ENCODE data around the gene SARDH. TPM values are rescaled to one million over a fixed set of nuclear protein-coding genes. Genes with fewer than 3 reads are reported as not detected.

Gene SARDH
- total RNA-seq, 1 donor, result 4.7 TPM

DNA sequence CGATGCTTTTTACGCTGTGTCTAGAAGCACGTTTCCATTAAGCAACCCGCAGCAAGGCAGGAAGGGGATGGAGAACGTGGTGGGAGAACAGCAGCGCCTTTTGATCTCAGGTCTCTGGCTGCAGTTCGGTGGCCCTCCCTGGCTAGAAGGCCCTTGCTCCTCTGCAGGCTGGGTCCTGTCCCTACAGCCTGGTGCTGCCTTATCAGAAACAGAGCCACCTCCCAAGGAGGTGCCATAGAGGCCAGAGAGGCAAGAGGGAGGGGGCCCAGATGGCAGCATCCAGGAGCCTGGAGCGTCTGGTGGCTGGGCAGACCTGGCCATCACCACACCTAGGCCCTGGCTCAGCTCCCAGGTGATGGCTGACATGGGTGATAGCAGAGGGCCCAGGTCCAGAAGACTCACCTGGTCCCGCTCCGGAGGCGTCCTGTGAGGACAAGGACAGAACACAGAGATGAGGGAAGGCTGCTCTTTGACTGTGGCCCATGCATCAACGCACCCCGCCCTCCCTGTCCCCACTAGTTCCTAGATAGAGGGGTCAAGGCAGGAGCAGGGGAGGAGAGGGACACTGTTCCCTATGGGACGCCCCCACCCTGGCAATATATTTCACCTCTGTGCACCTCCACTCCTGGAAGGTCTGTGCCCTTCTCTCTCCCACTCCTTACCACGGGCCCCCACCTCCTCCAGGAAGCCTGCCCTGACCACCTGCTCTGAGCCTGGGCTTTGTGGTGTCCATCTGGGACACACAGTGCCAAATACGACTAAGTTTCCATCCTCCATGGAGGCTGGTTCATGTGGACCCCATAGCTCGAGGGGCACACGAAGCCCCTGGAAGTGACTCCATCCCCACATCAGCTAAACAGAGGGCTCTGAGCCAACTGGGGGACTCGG lies 41.6 kb upstream of the SARDH start:
- H3K9me3 ChIP-seq (ENCODE audit: low read depth, low read length), result no peaks in the 10 kb centered on the region
- H3K4me3 ChIP-seq (ENCODE audit: low read length), result no peak overlapping the region
- no peaks in the 10 kb centered on the region for H3K27me3 ChIP-seq (ENCODE audit: insufficient read depth, low read length)
- peaks cover 6% of the 10 kb centered on the region for H3K4me1 ChIP-seq (ENCODE audit: insufficient read depth, low read length)

DNA sequence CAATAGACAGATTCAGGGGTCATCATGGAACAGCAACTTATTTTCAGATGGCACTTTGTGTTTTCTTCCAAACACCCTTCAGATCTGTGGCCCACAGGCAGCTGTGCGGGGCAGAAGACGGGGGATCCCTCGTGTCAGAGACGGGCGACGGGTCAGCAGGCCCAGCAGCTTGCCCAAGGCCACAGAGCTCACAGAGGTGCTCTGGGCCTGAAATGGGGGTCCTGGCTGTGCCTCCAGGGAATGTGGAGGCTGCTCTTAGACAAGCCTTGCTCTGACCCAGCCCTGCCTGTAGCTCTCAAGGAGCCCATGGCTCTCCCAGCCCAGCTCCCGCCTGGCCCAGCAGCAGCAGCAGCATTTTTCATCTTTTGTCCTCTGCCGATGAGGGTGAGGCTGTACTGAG lies 40.9 kb upstream of the SARDH start:
- Histone ChIP-seq H3K9me3 (ENCODE audit: low read depth, low read length) (no peaks in the 10 kb centered on the region), H3K4me3 (ENCODE audit: low read length) (no peak overlapping the region), H3K27me3 (ENCODE audit: insufficient read depth, low read length) (no peaks in the 10 kb centered on the region), H3K4me1 (ENCODE audit: insufficient read depth, low read length) (peaks cover 2% of the 10 kb centered on the region)

DNA sequence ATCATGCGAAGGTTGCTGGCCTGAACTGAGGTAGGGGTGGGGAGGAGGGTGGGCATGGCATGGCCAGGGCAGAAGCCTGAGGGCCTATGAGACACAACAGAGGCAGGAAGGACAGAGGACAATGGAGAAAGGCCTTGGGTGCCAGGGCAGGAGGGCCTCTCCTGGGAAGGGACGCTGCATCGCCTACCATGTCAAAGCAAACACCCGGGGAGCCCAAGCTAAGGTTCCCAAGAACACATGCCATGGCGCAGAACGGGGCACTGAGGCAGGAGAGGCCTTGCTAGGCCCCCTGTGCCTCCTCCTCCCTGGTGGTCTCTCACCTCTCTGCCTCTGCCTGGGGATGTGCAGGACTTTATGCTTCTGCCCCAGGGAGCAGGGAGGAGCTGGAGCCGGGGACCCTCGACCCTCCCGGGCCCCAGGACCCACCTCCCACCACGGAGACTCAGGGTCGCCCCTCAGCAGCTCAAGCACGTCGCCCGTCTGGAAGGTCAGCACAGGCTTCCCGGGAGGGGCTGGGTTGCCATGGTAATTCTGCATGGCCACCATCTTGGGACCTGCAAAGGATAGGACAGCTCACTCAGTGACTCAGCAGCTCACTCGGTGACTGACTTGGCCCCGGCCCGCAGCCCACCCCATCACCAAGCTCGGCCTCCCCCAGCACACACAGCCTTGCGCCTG lies 40.3 kb upstream of the SARDH start:
- no peaks in the 10 kb centered on the region for H3K9me3 ChIP-seq (ENCODE audit: low read depth, low read length)
- H3K4me3 ChIP-seq (ENCODE audit: low read length), result no peak overlapping the region
- H3K4me1 ChIP-seq (ENCODE audit: insufficient read depth, low read length), result no peaks in the 10 kb centered on the region
- no peaks in the 10 kb centered on the region for H3K27me3 ChIP-seq (ENCODE audit: insufficient read depth, low read length)

DNA sequence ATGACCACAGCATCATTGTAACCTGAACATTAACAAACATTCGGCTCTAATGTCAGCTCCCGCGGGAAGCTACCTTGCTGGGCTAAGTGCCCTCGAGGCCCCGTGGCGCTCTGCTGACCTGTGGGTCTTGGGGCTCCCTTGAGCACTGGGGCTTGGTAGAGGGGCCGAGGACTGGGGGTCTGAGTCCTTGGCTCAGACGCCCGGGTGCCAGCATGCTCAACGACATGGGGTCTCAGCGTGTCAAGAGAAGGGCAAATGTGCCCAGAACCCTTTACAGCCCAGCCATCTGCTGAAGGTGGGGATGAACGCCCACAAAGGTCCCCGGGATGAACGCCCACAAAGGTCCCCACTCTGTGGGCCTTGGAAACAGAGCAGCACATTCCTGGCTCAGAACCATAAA lies 39.7 kb upstream of the SARDH start:
- no peaks in the 10 kb centered on the region for H3K27me3 ChIP-seq (ENCODE audit: insufficient read depth, low read length)
- no peaks in the 10 kb centered on the region for H3K4me1 ChIP-seq (ENCODE audit: insufficient read depth, low read length)
- no peaks in the 10 kb centered on the region for H3K9me3 ChIP-seq (ENCODE audit: low read depth, low read length)
- no peak overlapping the region for H3K4me3 ChIP-seq (ENCODE audit: low read length)

DNA sequence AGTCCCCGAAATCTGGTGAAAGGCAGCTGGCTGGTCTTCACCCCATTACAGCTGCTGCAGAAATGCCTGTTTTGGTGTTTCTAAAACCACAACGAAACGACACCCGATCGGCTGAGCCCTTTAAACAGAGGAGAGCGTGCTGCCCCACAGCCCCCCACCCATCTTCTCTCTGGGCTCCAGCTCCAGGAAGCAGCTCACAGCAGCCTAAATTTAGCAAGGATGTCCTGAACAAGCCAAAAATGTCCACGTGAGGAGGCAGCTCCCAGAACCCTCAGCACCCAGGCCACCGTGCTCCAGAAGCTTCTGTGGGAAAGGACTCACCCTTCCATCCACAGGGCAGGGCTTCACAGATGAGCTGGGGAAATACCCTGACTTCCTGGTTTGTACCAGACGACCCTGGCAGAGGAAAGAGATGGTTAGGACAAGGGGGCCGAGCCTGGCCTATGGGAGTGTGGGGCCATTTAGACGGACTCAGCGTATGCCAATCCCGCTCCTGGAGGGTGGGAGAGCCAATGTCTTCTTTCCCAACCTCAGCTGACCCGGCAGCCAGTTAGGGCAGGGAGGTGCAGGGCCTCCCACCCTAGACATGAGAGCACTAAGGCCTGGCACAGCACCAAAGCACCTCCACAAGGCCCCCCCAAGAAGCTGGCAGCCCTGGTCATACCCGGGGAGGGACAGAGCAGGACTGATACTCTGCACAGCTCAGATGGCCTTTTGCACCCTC lies 39.1 kb upstream of the SARDH start:
- H3K4me3 ChIP-seq (ENCODE audit: low read length), result no peak overlapping the region
- H3K27me3 ChIP-seq (ENCODE audit: insufficient read depth, low read length), result no peaks in the 10 kb centered on the region
- no peaks in the 10 kb centered on the region for H3K9me3 ChIP-seq (ENCODE audit: low read depth, low read length)
- no peaks in the 10 kb centered on the region for H3K4me1 ChIP-seq (ENCODE audit: insufficient read depth, low read length)

DNA sequence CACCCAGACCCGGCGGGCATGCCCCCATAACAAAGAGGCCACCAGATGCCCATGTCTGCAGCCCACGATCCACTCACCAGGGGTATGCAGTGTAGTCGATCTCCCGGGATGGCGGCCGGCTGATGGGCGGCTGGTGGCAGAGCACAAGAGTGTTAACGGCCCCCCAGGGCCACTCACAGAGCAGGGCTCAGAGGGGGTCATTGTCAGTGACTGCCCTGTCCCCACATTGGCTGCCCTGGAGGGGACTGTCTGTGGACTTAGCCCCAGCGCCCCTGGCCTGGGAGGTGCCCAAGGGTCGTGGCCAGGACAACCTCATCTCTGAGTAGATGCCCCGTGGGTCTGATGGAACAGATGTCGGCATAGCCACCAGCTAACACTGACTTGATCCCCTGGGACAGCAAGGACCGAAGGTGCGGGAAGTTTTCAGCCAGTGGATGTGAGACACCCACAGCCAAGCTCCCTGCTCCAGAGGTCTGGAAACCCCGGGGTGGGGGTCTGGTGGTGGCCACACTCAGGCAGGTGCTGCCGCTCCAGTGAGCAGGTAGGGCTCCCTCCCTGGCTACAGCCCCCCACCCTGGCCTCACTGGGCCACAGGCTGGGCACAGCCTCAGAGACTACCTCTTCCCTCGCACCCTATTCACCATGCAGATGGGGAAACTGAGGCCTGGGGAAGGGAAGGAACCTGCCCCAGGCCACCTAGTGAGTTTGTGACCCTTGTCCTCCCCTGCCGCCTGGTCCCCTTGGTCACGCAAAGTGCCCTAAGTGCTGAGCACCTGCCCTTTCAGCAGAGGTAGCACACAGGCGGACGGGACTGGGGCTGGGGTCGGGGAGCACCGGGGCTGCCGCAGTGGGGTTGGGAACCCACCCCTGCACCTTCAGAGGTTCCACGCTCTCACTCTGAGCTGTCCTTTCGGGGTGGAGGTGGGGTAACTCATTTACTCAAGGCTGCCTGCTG lies 38.1 kb upstream of the SARDH start:
- Histone ChIP-seq H3K9me3 (ENCODE audit: low read depth, low read length) (no peaks in the 10 kb centered on the region), H3K27me3 (ENCODE audit: insufficient read depth, low read length) (no peaks in the 10 kb centered on the region), H3K4me3 (ENCODE audit: low read length) (no peak overlapping the region), H3K4me1 (ENCODE audit: insufficient read depth, low read length) (no peaks in the 10 kb centered on the region)

DNA sequence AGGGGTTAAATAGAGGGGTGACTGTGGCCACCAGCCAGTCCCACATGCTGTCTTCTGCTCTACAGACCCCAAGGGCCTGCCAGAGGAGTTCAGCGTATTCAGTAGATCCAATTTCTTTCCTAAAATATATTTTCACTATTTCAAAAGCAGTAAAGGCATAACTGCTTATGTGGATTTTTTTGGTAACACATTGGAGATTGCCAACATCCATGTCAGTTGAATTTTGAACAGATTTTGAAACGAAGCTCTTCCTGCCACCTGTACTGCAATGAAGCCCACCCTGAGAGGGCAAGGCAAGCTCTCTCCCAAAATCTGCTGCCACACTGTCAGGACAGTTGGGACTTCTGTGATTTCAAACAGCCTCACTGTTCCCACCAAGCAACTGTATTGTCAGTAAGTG lies 37.1 kb upstream of the SARDH start:
- Histone ChIP-seq H3K9me3 (ENCODE audit: low read depth, low read length) (no peaks in the 10 kb centered on the region), H3K27me3 (ENCODE audit: insufficient read depth, low read length) (no peaks in the 10 kb centered on the region), H3K4me3 (ENCODE audit: low read length) (no peak overlapping the region), H3K4me1 (ENCODE audit: insufficient read depth, low read length) (no peaks in the 10 kb centered on the region)

DNA sequence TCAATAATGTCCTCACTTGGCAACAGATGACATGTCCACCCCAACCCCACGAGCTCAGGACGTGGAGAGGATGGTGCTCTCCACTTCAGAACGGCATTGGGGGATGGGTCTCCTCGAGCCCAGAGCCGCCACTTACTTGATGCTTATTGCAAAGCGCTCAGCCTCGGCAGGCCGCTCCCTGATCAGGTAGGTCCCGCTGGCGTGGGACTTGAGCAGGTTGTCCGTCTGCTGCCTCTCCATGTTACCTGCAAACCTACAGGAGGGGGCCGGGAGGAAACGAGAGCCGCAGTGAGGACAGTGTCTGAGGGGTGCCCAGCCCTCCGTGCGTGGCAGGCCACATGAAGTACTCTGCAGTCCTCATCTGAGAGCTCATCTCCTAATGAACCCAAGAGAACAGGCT lies 36.6 kb upstream of the SARDH start:
- no peaks in the 10 kb centered on the region for H3K4me1 ChIP-seq (ENCODE audit: insufficient read depth, low read length)
- no peaks in the 10 kb centered on the region for H3K9me3 ChIP-seq (ENCODE audit: low read depth, low read length)
- no peak overlapping the region for H3K4me3 ChIP-seq (ENCODE audit: low read length)
- H3K27me3 ChIP-seq (ENCODE audit: insufficient read depth, low read length), result no peaks in the 10 kb centered on the region

DNA sequence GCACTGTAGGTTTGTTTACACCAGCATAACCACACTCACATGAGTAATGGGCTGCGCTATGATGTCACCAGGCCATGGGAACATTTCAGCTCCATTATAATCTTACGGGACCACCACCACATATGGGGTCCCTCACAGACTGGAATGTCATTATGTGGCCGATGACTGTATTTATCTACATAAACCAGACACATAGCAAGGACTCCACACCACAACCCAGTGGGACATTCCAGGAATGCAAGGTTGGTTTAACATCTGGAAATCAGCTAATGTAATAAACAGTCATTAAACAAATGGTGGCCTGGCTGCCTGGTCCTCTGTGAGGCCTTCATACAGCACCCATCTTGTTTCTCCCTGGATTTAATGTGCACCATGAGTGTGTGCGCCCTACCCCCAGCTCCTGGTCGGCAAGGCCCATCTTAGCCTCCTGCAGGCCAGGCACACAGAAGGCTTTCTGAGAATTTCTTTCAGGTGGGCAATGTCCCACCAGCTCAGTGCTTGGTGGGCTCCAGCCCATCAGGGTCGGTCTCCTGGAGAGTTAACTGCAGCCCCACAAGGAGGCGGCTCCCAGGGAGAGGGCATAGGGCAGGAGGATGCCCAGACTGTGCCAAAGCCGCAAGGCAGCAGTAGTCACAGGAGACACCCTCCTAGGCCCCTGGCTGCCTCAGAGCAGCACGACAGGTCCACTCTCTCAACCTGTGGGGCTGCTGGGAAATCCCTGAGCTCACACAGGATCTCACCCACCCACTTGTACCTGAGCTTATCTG lies 35.9 kb upstream of the SARDH start:
- H3K27me3 ChIP-seq (ENCODE audit: insufficient read depth, low read length), result no peaks in the 10 kb centered on the region
- H3K9me3 ChIP-seq (ENCODE audit: low read depth, low read length), result no peaks in the 10 kb centered on the region
- H3K4me3 ChIP-seq (ENCODE audit: low read length), result no peak overlapping the region
- H3K4me1 ChIP-seq (ENCODE audit: insufficient read depth, low read length), result no peaks in the 10 kb centered on the region

DNA sequence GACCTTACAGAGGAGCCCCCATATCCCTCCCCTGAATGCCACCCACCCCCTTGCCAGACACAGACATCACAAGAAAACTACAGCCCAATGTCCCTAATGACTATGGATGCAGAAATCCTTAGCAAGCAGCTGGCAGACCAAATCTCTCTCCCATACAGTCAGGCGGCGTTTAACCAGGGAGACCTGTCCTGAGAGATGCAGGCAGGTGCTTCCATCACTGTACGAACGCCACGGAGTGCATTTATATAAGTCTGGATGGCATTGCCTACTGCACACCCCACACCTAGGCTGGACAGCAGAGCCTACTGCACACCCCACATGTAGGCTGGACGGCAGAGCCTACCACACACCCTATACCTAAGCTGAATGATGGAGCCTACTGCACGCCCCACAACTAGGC lies 34.4 kb upstream of the SARDH start:
- Histone ChIP-seq H3K9me3 (ENCODE audit: low read depth, low read length) (no peaks in the 10 kb centered on the region), H3K27me3 (ENCODE audit: insufficient read depth, low read length) (no peaks in the 10 kb centered on the region), H3K4me1 (ENCODE audit: insufficient read depth, low read length) (no peaks in the 10 kb centered on the region), H3K4me3 (ENCODE audit: low read length) (no peak overlapping the region)

DNA sequence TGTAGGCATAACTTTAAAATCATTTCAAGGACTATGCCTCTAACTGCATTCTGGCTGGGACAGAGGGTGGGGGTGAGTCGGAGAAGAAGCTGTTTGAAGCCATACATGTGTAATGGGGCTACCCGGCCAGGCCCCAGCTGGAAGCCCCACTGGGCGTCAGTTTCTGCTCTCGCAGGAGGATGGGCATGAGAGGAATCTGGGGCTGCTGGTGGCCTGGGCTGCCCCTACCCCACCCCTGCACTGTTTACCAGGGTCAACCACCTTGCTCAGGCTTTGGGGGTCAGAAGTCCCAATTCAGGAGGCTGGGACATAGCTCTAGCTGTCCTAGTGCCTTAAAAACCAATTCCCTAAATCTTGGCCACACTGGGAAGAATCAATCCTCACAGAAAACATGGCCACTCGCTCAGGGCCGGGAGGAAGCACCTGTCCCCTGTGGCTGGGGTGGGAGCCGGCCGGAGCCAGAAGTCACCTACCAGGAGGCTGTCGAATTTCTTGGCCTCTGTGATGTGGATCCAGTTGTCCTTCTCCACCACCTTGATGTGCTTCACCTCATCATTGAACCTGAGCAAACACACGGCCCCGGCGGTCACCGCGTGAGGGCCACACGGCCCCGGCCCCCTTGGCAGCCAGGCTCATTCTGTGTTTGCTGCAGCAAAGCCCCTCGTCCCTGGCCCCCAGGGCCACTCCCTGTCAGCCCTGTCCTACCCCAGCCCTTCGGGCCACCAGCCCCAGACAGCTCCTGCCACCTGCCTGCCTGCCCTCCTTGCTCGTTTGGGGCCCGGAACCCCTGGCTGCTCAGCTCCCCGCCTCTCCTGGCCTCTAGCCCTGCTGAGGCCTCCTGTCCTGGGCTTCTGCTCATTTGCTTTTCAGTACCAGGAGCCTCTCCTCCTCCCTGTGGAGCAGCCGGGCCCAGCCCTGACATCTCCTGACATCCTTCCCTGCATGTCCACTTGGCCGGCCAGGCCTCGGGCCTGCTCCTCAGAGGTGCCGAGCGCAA lies 33.6 kb upstream of the SARDH start:
- Histone ChIP-seq H3K9me3 (ENCODE audit: low read depth, low read length) (peaks cover 6% of the 10 kb centered on the region), H3K4me1 (ENCODE audit: insufficient read depth, low read length) (no peaks in the 10 kb centered on the region), H3K4me3 (ENCODE audit: low read length) (no peak overlapping the region), H3K27me3 (ENCODE audit: insufficient read depth, low read length) (no peaks in the 10 kb centered on the region)

DNA sequence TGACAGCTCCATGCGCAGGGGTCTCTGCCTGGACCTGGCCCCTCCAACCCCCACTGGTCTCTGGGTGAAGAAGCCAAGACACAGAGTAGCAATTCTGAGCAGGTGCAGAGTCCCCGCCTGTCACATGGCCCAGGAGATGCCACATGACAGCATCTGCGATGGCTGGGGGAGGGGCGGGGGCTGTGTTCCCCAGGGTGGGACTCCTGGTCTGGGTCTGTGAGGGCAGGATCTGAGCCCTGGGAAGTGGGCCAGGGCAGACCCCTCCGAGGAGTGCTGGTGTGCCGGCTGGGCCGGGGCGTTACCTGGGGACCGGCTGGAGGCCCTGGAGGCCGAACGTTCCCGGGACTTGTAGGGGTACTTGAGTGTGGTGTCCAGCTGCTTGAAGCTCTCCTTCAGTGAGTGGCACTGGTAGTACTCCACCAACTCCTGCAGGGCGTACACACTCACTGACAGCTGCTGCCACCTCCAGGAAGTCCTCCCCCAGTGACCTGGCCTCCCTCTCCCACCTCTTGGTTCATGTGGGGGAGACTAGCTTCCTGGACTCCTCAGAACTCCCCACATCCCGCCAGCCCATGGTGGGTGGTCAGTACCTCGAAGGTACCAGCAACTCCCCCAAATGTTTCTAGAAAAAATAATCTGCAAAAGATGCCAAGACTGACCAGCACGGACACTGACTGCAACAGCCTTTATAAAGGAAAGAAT lies 32.1 kb upstream of the SARDH start:
- H3K27me3 ChIP-seq (ENCODE audit: insufficient read depth, low read length), result no peaks in the 10 kb centered on the region
- peaks cover 6% of the 10 kb centered on the region for H3K9me3 ChIP-seq (ENCODE audit: low read depth, low read length)
- no peaks in the 10 kb centered on the region for H3K4me1 ChIP-seq (ENCODE audit: insufficient read depth, low read length)
- H3K4me3 ChIP-seq (ENCODE audit: low read length), result no peak overlapping the region
